Mesenchymal stem cell (in vitro differentiated cells and primary cell): Measurements from ENCODE around the gene NLRP3.

Experiments used
- DNase-seq: peaks from one replicate; pipeline ENCODE4 v3.0.0-alpha.2; 2013
- H2AFZ ChIP-seq: one replicate; pipeline ENCODE4 v1.6.1; 2013; ENCODE audit warnings: low read depth, mild to moderate bottlenecking, control low read depth, inconsistent platforms, low read length, moderate library complexity
- H2AK5ac ChIP-seq: 2 replicates; pipeline ENCODE4 v1.6.1; 2013; ENCODE audit warnings: low read length, moderate library complexity, mild to moderate bottlenecking, inconsistent platforms; ENCODE audit not compliant: severe bottlenecking
- H2BK120ac ChIP-seq: one replicate; pipeline ENCODE4 v1.6.1; 2013; ENCODE audit warnings: low read depth, mild to moderate bottlenecking, inconsistent platforms, low read length, moderate library complexity
- H2BK12ac ChIP-seq, 2 experiments: one replicate each; pipeline ENCODE4 v1.6.1; 2013; ENCODE audit warnings: inconsistent platforms in 2 of 2, low read length in 2 of 2, mild to moderate bottlenecking in 2 of 2, moderate library complexity in 2 of 2, control low read depth in 1 of 2
- H2BK15ac ChIP-seq: one replicate; pipeline ENCODE4 v1.6.1; 2013; ENCODE audit warnings: mild to moderate bottlenecking, low read depth, inconsistent platforms; ENCODE audit not compliant: poor library complexity, severe bottlenecking
- H2BK5ac ChIP-seq: 2 replicates; pipeline ENCODE4 v1.6.1; 2013; ENCODE audit warnings: low read depth, mild to moderate bottlenecking, low read length, control low read depth, inconsistent platforms; ENCODE audit not compliant: poor library complexity, severe bottlenecking
- H3K14ac ChIP-seq, 2 experiments: one replicate each; pipeline ENCODE4 v1.6.1; 2013; ENCODE audit warnings: inconsistent platforms in 2 of 2, low read length in 2 of 2, control low read depth in 1 of 2, mild to moderate bottlenecking in 1 of 2, moderate library complexity in 1 of 2
- H3K18ac ChIP-seq, 2 experiments: one replicate each; pipeline ENCODE4 v1.6.1; 2013; ENCODE audit warnings: inconsistent platforms in 2 of 2, low read length in 2 of 2, control low read depth in 1 of 2, low read depth in 1 of 2, mild to moderate bottlenecking in 1 of 2
- H3K23ac ChIP-seq, 2 experiments: one replicate each; pipeline ENCODE4 v1.6.1; 2013; ENCODE audit warnings: inconsistent platforms in 2 of 2, low read length in 2 of 2, mild to moderate bottlenecking in 2 of 2, moderate library complexity in 2 of 2, control low read depth in 1 of 2
- H3K27ac ChIP-seq: 2 replicates; pipeline ENCODE4 v1.5.1; 2013; ENCODE audit warnings: mild to moderate bottlenecking, moderate library complexity, low read length, control low read depth, inconsistent platforms; ENCODE audit not compliant: poor library complexity, severe bottlenecking
- H3K27me3 ChIP-seq, 2 experiments: 2 replicates each; pipeline versions ENCODE4 v1.6.1 to v1.7.0; 2013; ENCODE audit warnings: low read length in 2 of 2, mild to moderate bottlenecking in 2 of 2, moderate library complexity in 2 of 2, control low read depth in 1 of 2, inconsistent platforms in 1 of 2; ENCODE audit not compliant: control insufficient read depth in 1 of 2, insufficient read depth in 1 of 2
- H3K36me3 ChIP-seq, 2 experiments: 2 replicates each; pipeline versions ENCODE4 v1.6.1 to v1.7.0; 2013; ENCODE audit warnings: low read length in 2 of 2, control low read depth in 1 of 2, inconsistent platforms in 1 of 2, low read depth in 1 of 2, mild to moderate bottlenecking in 1 of 2; ENCODE audit not compliant: insufficient read depth in 2 of 2, control insufficient read depth in 1 of 2
- H3K4ac ChIP-seq, 2 experiments: one replicate each; pipeline ENCODE4 v1.6.1; 2013; ENCODE audit warnings: inconsistent platforms in 2 of 2, low read length in 2 of 2, mild to moderate bottlenecking in 2 of 2, moderate library complexity in 2 of 2, control low read depth in 1 of 2, low read depth in 1 of 2
- H3K4me1 ChIP-seq: 2 replicates; pipeline ENCODE4 v1.6.1; 2013; ENCODE audit warnings: low read depth, low read length, control low read depth; ENCODE audit not compliant: control insufficient read depth, insufficient read depth
- H3K4me2 ChIP-seq: 2 replicates; pipeline ENCODE4 v1.6.1; 2013; ENCODE audit warnings: low read length, mild to moderate bottlenecking, inconsistent platforms; ENCODE audit not compliant: poor library complexity, severe bottlenecking
- H3K4me3 ChIP-seq, 2 experiments: 2 replicates each; pipeline versions ENCODE4 v1.5.1 to v1.7.0; 2013; ENCODE audit warnings: low read length in 2 of 2, mild to moderate bottlenecking in 2 of 2, control low read depth in 1 of 2, low read depth in 1 of 2; ENCODE audit not compliant: insufficient read depth in 1 of 2
- H3K79me1 ChIP-seq: replicated peaks from 2 replicates; pipeline ENCODE4 v1.6.1; 2013; ENCODE audit warnings: mild to moderate bottlenecking, control low read depth, low read length, inconsistent platforms; ENCODE audit not compliant: poor library complexity, severe bottlenecking
- H3K9ac ChIP-seq: 2 replicates; pipeline ENCODE4 v1.7.0; 2013; ENCODE audit warnings: mild to moderate bottlenecking, low read length, moderate library complexity
- H3K9me3 ChIP-seq: 2 replicates; pipeline ENCODE4 v1.7.0; 2013; ENCODE audit warnings: mild to moderate bottlenecking, low read length; ENCODE audit not compliant: control insufficient read depth
- H4K8ac ChIP-seq: one replicate; pipeline ENCODE4 v1.6.1; 2013; ENCODE audit warnings: inconsistent platforms, mild to moderate bottlenecking, low read length, moderate library complexity
- H4K91ac ChIP-seq: one replicate; pipeline ENCODE4 v1.6.1; 2013; ENCODE audit warnings: mild to moderate bottlenecking, low read length, inconsistent platforms
- WGBS: methylation state at CpG from one replicate; pipeline ENCODE4 v1.1.7; 2013; ENCODE audit warnings: mixed read lengths; 5-methylcytosine and 5-hydroxymethylcytosine counted together

The NLRP3 gene

DNA sequence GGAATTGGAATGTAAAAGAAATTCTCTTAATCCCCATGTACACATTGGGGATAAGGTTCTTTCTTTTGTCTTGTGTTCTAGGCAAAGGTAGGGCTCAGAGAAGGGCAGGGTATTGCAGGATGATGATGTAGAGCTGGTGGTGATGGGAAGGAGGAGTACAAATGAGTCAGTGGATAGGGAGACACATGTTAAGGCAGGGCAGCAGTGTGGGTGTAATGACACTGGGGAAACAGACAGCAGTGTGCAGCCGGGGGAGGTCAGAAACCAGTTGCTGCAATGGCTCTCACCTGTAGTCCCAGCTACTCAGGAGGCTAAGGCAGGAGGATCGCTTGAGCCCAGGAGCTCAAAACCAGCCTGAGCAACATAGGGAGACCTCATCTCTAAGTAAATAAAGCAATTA lies 5.1 kb downstream of the NLRP3 start:
- 80% methylated on average over 1 of the region's 2 CpGs for WGBS
- no peak overlapping the region for H3K23ac ChIP-seq

DNA sequence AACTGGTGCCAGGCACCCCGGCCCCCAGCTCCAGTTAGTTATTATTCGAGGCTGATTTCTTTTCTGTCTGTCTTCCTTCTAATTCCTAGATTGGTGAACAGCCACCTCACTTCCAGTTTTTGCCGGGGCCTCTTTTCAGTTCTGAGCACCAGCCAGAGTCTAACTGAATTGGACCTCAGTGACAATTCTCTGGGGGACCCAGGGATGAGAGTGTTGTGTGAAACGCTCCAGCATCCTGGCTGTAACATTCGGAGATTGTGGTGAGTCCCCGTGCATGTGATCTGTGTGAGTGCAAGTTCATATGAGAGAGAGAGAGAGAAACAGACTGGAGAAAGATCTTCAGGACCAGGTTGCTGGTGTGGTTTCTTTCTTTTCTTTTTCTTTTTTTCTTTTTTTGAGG lies 13.5 kb downstream of the NLRP3 start:
- Histone ChIP-seq H2BK120ac (no peak overlapping the region), H2AFZ (no peak overlapping the region), H3K18ac (no peak overlapping the region), H3K4me3 (no peak overlapping the region), H2BK5ac (no peak overlapping the region), H2BK15ac (no peak overlapping the region), H3K23ac (no peak overlapping the region), H3K14ac (no peak overlapping the region), H3K27me3 (no peaks in the 10 kb centered on the region), H3K4ac (no peak overlapping the region), H3K4me2 (no peak overlapping the region), H2BK12ac (no peak overlapping the region), H3K9me3 (no peaks in the 10 kb centered on the region), H4K91ac (no peak overlapping the region), H3K9ac (no peak overlapping the region), H4K8ac (no peak overlapping the region), H3K27ac (no peak overlapping the region), H2AK5ac (no peak overlapping the region), H3K4me1 (no peaks in the 10 kb centered on the region), H3K36me3 (no peaks in the 10 kb centered on the region), H3K79me1 (no peaks in the 10 kb centered on the region)
- WGBS: 87% methylated on average over 6 of the region's 6 CpGs
- DNase-seq: no peak

More for the DNA sequence above, 5.1 kb downstream of the NLRP3 start:
- Histone ChIP-seq H3K14ac (no peak overlapping the region), H2BK5ac (no peak overlapping the region), H3K79me1 (no peaks in the 10 kb centered on the region), H2AFZ (no peak overlapping the region), H2BK12ac (no peak overlapping the region), H3K9me3 (peaks cover 3% of the 10 kb centered on the region), H4K8ac (no peak overlapping the region), H3K27me3 (no peaks in the 10 kb centered on the region), H3K27ac (no peak overlapping the region), H3K4me3 (no peak overlapping the region), H3K4ac (no peak overlapping the region), H2BK15ac (no peak overlapping the region), H3K4me1 (no peaks in the 10 kb centered on the region), H3K4me2 (no peak overlapping the region), H2BK120ac (no peak overlapping the region), H2AK5ac (no peak overlapping the region), H3K36me3 (no peaks in the 10 kb centered on the region), H3K9ac (no peak overlapping the region), H4K91ac (no peak overlapping the region), H3K18ac (no peak overlapping the region)
- no peak for DNase-seq

DNA sequence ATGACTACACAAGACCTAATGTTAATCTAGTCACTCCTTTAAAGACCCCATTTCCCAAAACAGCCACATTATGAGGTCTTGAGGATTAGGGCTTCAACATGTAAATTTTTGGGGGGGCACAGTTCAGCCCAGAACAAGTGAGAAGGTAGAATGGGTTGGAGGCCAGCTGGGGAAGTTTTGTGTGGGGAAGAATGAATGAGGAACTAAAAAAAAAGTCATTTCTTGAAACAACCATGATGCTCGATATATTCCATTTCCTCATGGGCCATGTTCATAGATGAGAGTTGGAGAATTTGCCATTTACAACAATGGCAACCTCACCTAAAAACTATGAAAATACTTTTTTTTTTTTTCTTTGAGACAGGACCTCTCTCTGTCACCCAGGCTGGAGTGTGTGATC lies 14.5 kb downstream of the NLRP3 start:
- H3K27me3 ChIP-seq: no peaks in the 10 kb centered on the region
- no peak overlapping the region for H4K8ac ChIP-seq
- H3K14ac ChIP-seq: no peak overlapping the region
- H3K4me1 ChIP-seq: no peaks in the 10 kb centered on the region
- H3K4me2 ChIP-seq: no peak overlapping the region
- H3K18ac ChIP-seq: no peak overlapping the region
- no peak overlapping the region for H2AFZ ChIP-seq
- H2BK15ac ChIP-seq: no peak overlapping the region
- H3K4ac ChIP-seq: no peak overlapping the region
- H4K91ac ChIP-seq: no peak overlapping the region
- H2BK5ac ChIP-seq: no peak overlapping the region
- H2BK120ac ChIP-seq: no peak overlapping the region
- no peaks in the 10 kb centered on the region for H3K9me3 ChIP-seq
- H3K27ac ChIP-seq: no peak overlapping the region
- H3K36me3 ChIP-seq: no peaks in the 10 kb centered on the region
- H2BK12ac ChIP-seq: no peak overlapping the region
- H3K79me1 ChIP-seq: no peaks in the 10 kb centered on the region
- H2AK5ac ChIP-seq: no peak overlapping the region
- H3K9ac ChIP-seq: no peak overlapping the region
- no peak overlapping the region for H3K23ac ChIP-seq
- 88% methylated on average over 1 of the region's 1 CpG for WGBS
- no peak overlapping the region for H3K4me3 ChIP-seq
- DNase-seq: no peak

- 83% methylated on average over 7 of the region's 9 CpGs for WGBS
- Histone ChIP-seq H3K4me1 (no peaks in the 10 kb centered on the region), H3K9ac (no peak overlapping the region), H3K4ac (no peak overlapping the region), H2BK12ac (no peak overlapping the region), H2AK5ac (no peak overlapping the region), H2AFZ (no peak overlapping the region), H3K23ac (no peak overlapping the region), H3K4me2 (no peak overlapping the region), H3K18ac (no peak overlapping the region), H3K9me3 (no peaks in the 10 kb centered on the region), H4K8ac (no peak overlapping the region), H2BK5ac (no peak overlapping the region), H3K79me1 (no peaks in the 10 kb centered on the region), H2BK15ac (no peak overlapping the region), H3K27me3 (no peaks in the 10 kb centered on the region), H4K91ac (no peak overlapping the region), H2BK120ac (no peak overlapping the region), H3K14ac (no peak overlapping the region), H3K27ac (no peak overlapping the region), H3K36me3 (no peaks in the 10 kb centered on the region), H3K4me3 (no peak overlapping the region)
- no peak for DNase-seq
These were observed 15.7 kb downstream of the NLRP3 start for GRCh38 chr1:247431643-247432042.
